ENCODE data around the gene KCNQ2. TPM values are rescaled to one million over a fixed set of nuclear protein-coding genes. Genes with fewer than 3 reads are reported as not detected.
"Not testable (repeated sequence)": the region's sequence is repeated elsewhere in the genome, so short reads cannot be mapped to it uniquely, and the experiment has no call there.

KCNQ2 gene
- polyA plus RNA-seq, 1 donor, result 3.5 TPM

- DNase-seq (ENCODE audit: low read depth), result no peak
Measured at GRCh38 chr20:63490416-63490815, 18.0 kb upstream of the KCNQ2 start.

GRCh38 chr20:63488315-63489251 is 16.1 kb upstream of the KCNQ2 start:
- DNase-seq (ENCODE audit: low read depth), result no peak

GRCh38 chr20:63487781-63488241 is 15.4 kb upstream of the KCNQ2 start:
- no peak for DNase-seq (ENCODE audit: low read depth)

- DNase-seq (ENCODE audit: low read depth), result no peak
Measured at GRCh38 chr20:63487116-63487764, 14.8 kb upstream of the KCNQ2 start.

GRCh38 chr20:63486300-63486855 is 13.9 kb upstream of the KCNQ2 start:
- DNase-seq (ENCODE audit: low read depth), result no peak

- no peak for DNase-seq (ENCODE audit: low read depth)
Measured at GRCh38 chr20:63484651-63485403, 12.4 kb upstream of the KCNQ2 start.

- DNase-seq (ENCODE audit: low read depth), result no peak
Measured at GRCh38 chr20:63484236-63484635, 11.8 kb upstream of the KCNQ2 start.

DNA sequence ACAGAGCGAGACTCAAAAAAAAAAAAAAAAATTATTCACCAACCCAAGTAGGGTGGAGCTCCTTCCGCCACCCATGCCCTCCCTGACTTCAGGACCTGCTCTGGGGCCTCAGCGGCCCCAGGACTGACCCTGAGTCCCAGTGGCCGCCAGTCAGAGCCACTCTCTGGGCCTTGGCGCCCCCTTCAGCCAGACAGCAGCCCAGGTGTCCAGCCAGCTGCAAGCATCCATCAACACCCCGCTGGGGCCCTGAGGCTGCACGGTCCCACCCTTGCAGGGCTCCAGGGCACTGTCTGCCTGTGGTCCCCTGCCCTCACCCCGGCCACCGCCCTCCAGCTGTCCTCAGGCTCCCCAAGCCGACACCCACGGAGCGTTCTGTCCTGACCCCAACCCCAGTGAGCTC is 11.4 kb upstream of the KCNQ2 start:
- DNase-seq (ENCODE audit: low read depth), result no peak

- no peak for DNase-seq (ENCODE audit: low read depth)
Measured at GRCh38 chr20:63482021-63482587, 9.6 kb upstream of the KCNQ2 start.

- no peak for DNase-seq (ENCODE audit: low read depth)
Measured at GRCh38 chr20:63481503-63481902, 9.0 kb upstream of the KCNQ2 start.

- not testable (repeated sequence) for DNase-seq (ENCODE audit: low read depth)
Measured at GRCh38 chr20:63479695-63480419, 7.4 kb upstream of the KCNQ2 start.

DNA sequence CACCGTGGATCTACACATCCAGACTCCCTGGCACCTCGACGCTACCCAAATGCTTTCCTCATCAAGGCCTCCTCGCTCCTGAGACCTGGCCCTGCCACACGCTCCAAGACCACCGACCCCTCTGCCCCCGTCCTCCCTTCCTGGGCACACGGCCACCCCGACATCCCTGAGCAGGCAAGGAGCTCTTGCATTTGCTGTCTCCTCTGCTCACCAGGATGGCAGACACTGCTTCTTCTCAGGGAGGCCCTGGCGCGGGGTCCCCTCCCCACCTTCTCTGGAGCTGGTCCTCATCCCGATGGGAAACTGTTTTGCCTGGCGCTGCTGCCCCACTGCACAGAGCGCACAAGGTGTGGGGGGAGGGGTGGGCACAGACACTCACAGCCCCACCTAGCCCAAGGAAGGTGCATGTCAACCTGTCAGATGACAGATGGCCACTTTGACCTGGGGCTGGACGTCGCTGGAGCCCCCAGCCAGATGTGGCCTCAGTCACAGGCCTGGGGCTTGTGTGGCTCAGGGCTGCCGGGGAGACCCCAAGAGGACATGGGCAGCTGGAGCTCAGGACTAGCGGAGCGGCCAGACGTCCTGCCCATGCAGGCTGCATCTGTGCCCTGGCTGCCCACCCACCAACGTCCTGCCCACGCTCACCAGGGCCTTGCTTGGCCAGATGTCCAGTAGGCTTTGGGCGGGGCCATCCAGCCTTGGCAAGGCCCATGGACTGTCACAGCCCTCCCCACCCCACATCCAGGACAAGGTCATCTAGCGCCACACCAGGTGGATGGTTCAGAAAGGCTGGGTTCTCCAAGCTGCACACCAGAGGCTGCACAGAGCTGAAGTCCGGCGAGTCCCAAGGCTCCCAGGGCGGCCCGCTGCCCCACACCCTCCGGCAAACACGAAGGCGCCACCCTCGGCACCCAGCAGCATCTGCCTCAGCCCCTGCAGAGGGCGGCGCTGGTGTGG is 6.2 kb upstream of the KCNQ2 start:
- no peak for DNase-seq (ENCODE audit: low read depth)

- no peak for DNase-seq (ENCODE audit: low read depth)
Measured at GRCh38 chr20:63477944-63478343, 5.5 kb upstream of the KCNQ2 start.

- no peak for DNase-seq (ENCODE audit: low read depth)
Measured at GRCh38 chr20:63477061-63477616, 4.7 kb upstream of the KCNQ2 start.

DNA sequence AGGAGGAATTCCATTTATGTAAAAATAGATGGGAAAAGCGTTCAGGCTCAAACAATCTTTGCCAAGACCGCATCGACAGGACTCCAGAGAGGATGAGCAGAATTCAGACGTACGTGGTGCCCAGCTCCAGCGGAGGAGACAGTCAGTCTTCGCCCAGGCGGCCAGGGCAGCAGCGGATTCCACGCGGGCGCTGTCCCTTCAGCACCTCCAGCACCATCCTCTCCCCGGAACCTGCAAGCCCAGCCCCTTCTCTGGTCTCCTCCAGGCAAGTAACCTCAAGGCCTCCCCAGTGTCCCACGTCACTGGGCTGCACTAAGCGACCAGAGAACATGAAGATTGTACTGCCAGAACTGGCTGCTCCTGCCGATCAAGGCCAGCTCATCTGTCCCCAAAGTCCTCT is 2.8 kb upstream of the KCNQ2 start:
- no peak for DNase-seq (ENCODE audit: low read depth)

DNA sequence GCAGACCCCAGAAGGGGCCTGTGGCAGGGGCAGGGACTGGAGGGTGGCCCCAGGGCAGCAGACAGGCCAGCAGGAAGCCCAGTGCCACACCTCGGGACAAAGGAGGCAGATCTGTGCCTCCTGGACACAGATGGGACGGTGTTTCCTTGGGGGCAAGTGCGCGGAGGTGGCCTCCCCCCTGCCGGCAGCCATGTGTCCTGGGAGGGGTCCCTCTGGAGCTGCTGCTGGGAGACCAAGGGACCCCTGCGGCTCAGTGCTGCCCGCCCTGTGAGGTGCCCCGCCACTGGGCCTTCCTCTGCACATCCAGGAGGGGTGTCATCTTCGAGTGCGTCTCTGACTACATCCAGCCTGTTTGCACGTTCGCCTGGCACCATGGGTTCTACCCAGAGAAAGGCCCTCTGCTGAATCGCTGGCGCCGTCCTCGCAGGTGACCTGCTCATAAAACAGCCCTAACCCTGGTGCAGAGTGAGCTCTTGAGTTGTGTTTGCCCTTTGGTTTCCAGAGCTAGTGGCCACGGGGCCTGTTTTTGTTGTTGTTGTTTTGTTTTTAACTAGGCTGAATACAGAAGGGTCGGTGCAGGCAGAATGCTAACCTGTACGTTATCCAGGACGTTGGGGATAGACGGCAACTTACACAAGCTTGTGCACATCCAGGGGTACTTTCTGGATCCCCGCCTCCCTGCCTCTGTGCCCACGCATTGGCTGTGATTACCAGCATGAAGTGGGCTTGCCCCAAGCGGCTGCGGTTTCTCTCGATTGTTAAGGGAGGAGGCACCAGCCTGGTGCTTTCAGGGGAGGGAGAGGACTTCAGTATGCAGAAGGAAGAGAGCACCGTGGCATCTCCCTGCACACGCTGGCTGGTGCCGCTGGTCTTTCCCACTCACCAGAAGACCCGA is 1.3 kb upstream of the KCNQ2 start:
- DNase-seq (ENCODE audit: low read depth), result no peak

DNA sequence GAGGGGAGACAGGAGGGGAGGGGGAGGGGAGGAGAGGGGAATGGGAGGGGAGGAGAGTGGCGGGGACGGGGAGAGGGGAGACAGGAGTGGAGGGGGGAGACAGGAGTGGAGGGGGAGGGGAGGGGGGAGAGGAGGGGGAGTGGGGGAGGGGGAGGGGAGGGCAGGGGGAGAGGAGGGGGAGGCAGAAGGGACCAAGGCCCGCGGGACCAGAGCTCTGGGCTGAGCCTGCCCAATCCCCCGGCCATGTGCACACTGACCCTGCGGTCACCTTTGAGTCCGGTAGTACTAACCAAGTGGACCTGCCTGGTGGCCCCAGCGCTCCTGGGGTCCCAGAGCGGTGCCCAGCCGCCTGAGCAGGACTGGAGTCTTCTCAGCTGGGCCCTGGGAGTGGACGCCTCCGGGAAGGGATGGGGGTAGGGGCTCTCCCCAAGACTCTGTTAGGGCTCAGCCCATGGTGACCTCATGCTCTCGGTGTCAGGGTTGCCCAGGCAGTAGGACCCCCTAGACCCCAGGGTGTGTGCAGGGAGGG is 471 bp upstream of the KCNQ2 start:
- DNase-seq (ENCODE audit: low read depth), result no peak

- DNase-seq (ENCODE audit: low read depth), result no peak
Measured at GRCh38 chr20:63471717-63471980, 806 bp downstream of the KCNQ2 start.

Measured in forelimb muscle (tissue), 1 donor.